Upper lobe of right lung (tissue), 1 donor: Measurements from ENCODE around the gene HDAC7. TPM values are rescaled to one million over a fixed set of nuclear protein-coding genes. Genes with fewer than 3 reads are reported as not detected.
A peak's percentile ranks its signal among the peaks of the same experiment; 100 is the strongest.

Source experiments
- ATAC-seq: fragments of 200-7000 bp; cut with Tn5 transposase; one replicate; pipeline ENCODE4 v1.9.1; 2020; ENCODE audit warnings: mild to moderate bottlenecking, moderate library complexity
- DNase-seq: peaks from one replicate; pipeline ENCODE4 v3.0.0-alpha.2; 2020
- H3K27ac ChIP-seq: fragments of 200-600 bp; one replicate; pipeline ENCODE4 v1.8.0; 2022
- H3K27me3 ChIP-seq: fragments of 200-600 bp; one replicate; pipeline ENCODE4 v1.8.0; 2022; ENCODE audit warnings: mild to moderate bottlenecking
- H3K36me3 ChIP-seq: fragments of 200-600 bp; one replicate; pipeline ENCODE4 v1.8.0; 2022
- H3K4me1 ChIP-seq: fragments of 200-600 bp; one replicate; pipeline ENCODE4 v1.8.0; 2022
- H3K4me3 ChIP-seq: fragments of 200-600 bp; one replicate; pipeline ENCODE4 v1.8.0; 2022; ENCODE audit warnings: mild to moderate bottlenecking
- H3K9me3 ChIP-seq: fragments of 200-600 bp; one replicate; pipeline ENCODE4 v1.8.0; 2022
- CTCF ChIP-seq: fragments of 200-600 bp; IDR thresholded peaks from one replicate; pipeline ENCODE4 v1.8.0; 2022; ENCODE audit warnings: antibody characterized with exemption
- intact Hi-C: fragments of 100-400 bp; cut with DNase I; formaldehyde crosslinking; loops from one replicate; pipeline ENCODE4 v1.11.0; 2022
- total RNA-seq: library from RNA; stranded (reverse); fragmentation: NEBNext Ultra II Directional; extraction: Animal tissue kit (Norgen Biotek cat#: 25700); gene quantifications from one replicate; pipeline ENCODE4 v1.2.1, GENCODE V29; 2021
- donor health status: DM: no; HTN: yes; CAD: no; lungs with severe emphysema.

The HDAC7 gene
- total RNA-seq, 1 donor from 2014 or later = 135 TPM

- DNase-seq = no peak
These were observed 48.4 kb downstream of the HDAC7 start for GRCh38 chr12:47771304-47771703.

GRCh38 chr12:47770086-47770726 is 49.5 kb downstream of the HDAC7 start:
- H3K4me1 ChIP-seq = peaks cover 27% of the 10 kb centered on the region
- ATAC-seq = peak; percentile 47
- H3K27ac ChIP-seq = peak overlapping the region; percentile 70
- DNase-seq = no peak
- no peaks in the 10 kb centered on the region for H3K36me3 ChIP-seq
- H3K27me3 ChIP-seq = no peaks in the 10 kb centered on the region
- intact Hi-C loops = no loop called here
- no peak for TF ChIP-seq CTCF
- no peak overlapping the region for H3K4me3 ChIP-seq
- no peaks in the 10 kb centered on the region for H3K9me3 ChIP-seq

More at GRCh38 chr12:47771304-47771703, 48.4 kb downstream of the HDAC7 start:
- Histone ChIP-seq H3K4me3 (no peak overlapping the region), H3K9me3 (no peaks in the 10 kb centered on the region), H3K27ac (no peak overlapping the region), H3K4me1 (peaks cover 37% of the 10 kb centered on the region), H3K36me3 (no peaks in the 10 kb centered on the region), H3K27me3 (no peaks in the 10 kb centered on the region)
- no peak for TF ChIP-seq CTCF
- ATAC-seq = no peak
- intact Hi-C loops = no loop called here

GRCh38 chr12:47769234-47770085 is 50.2 kb downstream of the HDAC7 start:
- no peak for TF ChIP-seq CTCF
- Histone ChIP-seq H3K27ac (peak overlapping the region; percentile 70), H3K4me3 (no peak overlapping the region), H3K36me3 (no peaks in the 10 kb centered on the region), H3K4me1 (peaks cover 19% of the 10 kb centered on the region), H3K9me3 (no peaks in the 10 kb centered on the region), H3K27me3 (no peaks in the 10 kb centered on the region)
- intact Hi-C loops = no loop called here
- DNase-seq = no peak
- no peak for ATAC-seq

GRCh38 chr12:47768323-47768811 is 51.3 kb downstream of the HDAC7 start:
- DNase-seq (no peak), ATAC-seq (no peak)
- TF ChIP-seq CTCF = no peak
- Histone ChIP-seq H3K36me3 (no peaks in the 10 kb centered on the region), H3K4me1 (peaks cover 11% of the 10 kb centered on the region), H3K4me3 (no peak overlapping the region), H3K27me3 (no peaks in the 10 kb centered on the region), H3K27ac (no peak overlapping the region), H3K9me3 (no peaks in the 10 kb centered on the region)
- intact Hi-C loops = no loop called here

GRCh38 chr12:47767216-47767724 is 52.4 kb downstream of the HDAC7 start:
- H3K27ac ChIP-seq = no peak overlapping the region
- intact Hi-C loops = no loop called here
- DNase-seq = no peak
- peak; percentile 77 for ATAC-seq
- H3K4me1 ChIP-seq = peaks cover 11% of the 10 kb centered on the region
- no peak overlapping the region for H3K4me3 ChIP-seq
- TF ChIP-seq CTCF = peak; percentile 68
- H3K9me3 ChIP-seq = no peaks in the 10 kb centered on the region
- no peaks in the 10 kb centered on the region for H3K36me3 ChIP-seq
- H3K27me3 ChIP-seq = no peaks in the 10 kb centered on the region
